ENCODE measurements around the gene OR9A2.

DNA sequence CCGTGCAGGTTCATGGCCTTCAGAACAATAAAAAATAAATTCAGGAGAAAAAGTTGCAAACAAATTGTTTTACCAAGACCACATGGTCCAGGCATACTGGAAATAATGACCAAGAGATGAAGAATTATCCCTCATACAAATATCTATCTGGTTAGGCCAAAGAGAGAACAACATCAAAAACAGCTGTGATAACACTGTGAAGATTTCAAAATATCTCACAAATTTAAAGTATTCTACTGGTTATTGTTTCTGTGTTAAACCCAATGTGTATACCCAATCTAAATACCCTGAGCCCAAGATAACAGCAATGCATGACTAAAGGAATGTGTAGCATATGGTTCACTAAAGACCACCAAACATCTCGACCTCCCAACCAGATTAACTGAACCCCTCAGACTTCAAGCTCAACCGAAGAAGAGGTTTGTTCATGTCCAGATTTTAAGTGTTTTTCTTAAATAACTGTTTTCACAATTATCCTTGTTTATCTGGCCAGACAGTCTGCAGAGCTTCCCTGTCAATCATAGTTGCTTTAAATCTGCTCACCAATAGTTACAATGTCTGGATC, 10.9 kb downstream of the OR9A2 start:
- TF ChIP-seq CTCF (IDR thresholded peaks at IDR 0.05) (no peak), POLR2A (IDR thresholded peaks at IDR 0.05) (no peak)

Measured in heart left ventricle (tissue), 13 donors.